Keratinocyte (primary cell): ENCODE measurements around the gene FLII. TPM values are rescaled to one million over a fixed set of nuclear protein-coding genes. Genes with fewer than 3 reads are reported as not detected.
A peak's percentile ranks its signal among the peaks of the same experiment; 100 is the strongest.
"Not testable (repeated sequence)": the region's sequence is repeated elsewhere in the genome, so short reads cannot be mapped to it uniquely, and the experiment has no call there.

Source experiments
- DNase-seq: peaks from one replicate; pipeline ENCODE4 v3.0.0-alpha.2; 2011; ENCODE audit warnings: low read depth, missing footprints, low spot score
- FAIRE-seq: peaks from 2 replicates; lab custom pipeline; 2011; peaks lifted over from hg19 to GRCh38; lab: Jason Lieb, UNC
- H2AFZ ChIP-seq: 2 replicates; pipeline ENCODE4 v1.6.0; 2012; ENCODE audit warnings: low read length, control low read depth, inconsistent platforms; ENCODE audit not compliant: control insufficient read depth
- H3K27ac ChIP-seq: 2 replicates; pipeline ENCODE4 v1.5.1; 2011; ENCODE audit warnings: low read length; ENCODE audit not compliant: control insufficient read depth, insufficient read depth
- H3K27me3 ChIP-seq: 3 replicates; pipeline ENCODE4 v1.6.0; 2011; ENCODE audit warnings: low read length; ENCODE audit not compliant: control insufficient read depth, insufficient read depth; ENCODE audit errors: extremely low read depth
- H3K36me3 ChIP-seq, 2 experiments: 2 replicates in 1 of 2; 3 replicates in 1 of 2; pipeline ENCODE4 v1.5.1; 2011; ENCODE audit warnings: low read length in 2 of 2, mild to moderate bottlenecking in 1 of 2; ENCODE audit not compliant: control insufficient read depth in 2 of 2, insufficient read depth in 2 of 2; ENCODE audit errors: extremely low read depth in 1 of 2
- H3K4me1 ChIP-seq: 3 replicates; pipeline ENCODE4 v1.5.1; 2011; ENCODE audit warnings: low read length; ENCODE audit not compliant: control insufficient read depth, insufficient read depth; ENCODE audit errors: extremely low read depth
- H3K4me2 ChIP-seq: 3 replicates; pipeline ENCODE4 v1.6.0; 2011; ENCODE audit warnings: low read depth, low read length; ENCODE audit not compliant: control insufficient read depth, insufficient read depth; ENCODE audit errors: extremely low read depth
- H3K4me3 ChIP-seq, 3 experiments: fragments of 200-600 bp in 1 of 3; sonication (generic) in 1 of 3; 2 replicates in 2 of 3; 3 replicates in 1 of 3; pipeline ENCODE4 v1.5.1; 2011 to 2016; ENCODE audit warnings: low read length in 3 of 3, mild to moderate bottlenecking in 3 of 3, control low read depth in 2 of 3, inconsistent platforms in 1 of 3, low read depth in 1 of 3, mixed read lengths in 1 of 3, mixed run types in 1 of 3, moderate library complexity in 1 of 3; ENCODE audit not compliant: control insufficient read depth in 2 of 3, insufficient read depth in 2 of 3; ENCODE audit errors: extremely low read depth in 1 of 3
- H3K79me2 ChIP-seq: 2 replicates; pipeline ENCODE4 v1.6.0; 2012; ENCODE audit warnings: low read length; ENCODE audit not compliant: control insufficient read depth, insufficient read depth
- H3K9ac ChIP-seq: 3 replicates; pipeline ENCODE4 v1.6.0; 2011; ENCODE audit warnings: low read length; ENCODE audit not compliant: control insufficient read depth, insufficient read depth; ENCODE audit errors: extremely low read depth
- H3K9me1 ChIP-seq: 3 replicates; pipeline ENCODE4 v1.6.0; 2011; ENCODE audit warnings: low read length; ENCODE audit not compliant: control insufficient read depth, insufficient read depth; ENCODE audit errors: extremely low read depth
- H3K9me3 ChIP-seq: 2 replicates; pipeline ENCODE4 v1.5.1; 2012; ENCODE audit warnings: low read depth, low read length; ENCODE audit not compliant: control insufficient read depth
- H4K20me1 ChIP-seq: 3 replicates; pipeline ENCODE4 v1.6.0; 2011; ENCODE audit warnings: low read length; ENCODE audit not compliant: control insufficient read depth, insufficient read depth; ENCODE audit errors: extremely low read depth
- CTCF ChIP-seq, 3 experiments: IDR thresholded peaks in 1 of 3; conservative IDR thresholded peaks in 1 of 3; optimal IDR thresholded peaks in 1 of 3; 2 replicates in 2 of 3; 3 replicates in 1 of 3; pipeline versions ENCODE3 to v1.5.1; 2011; ENCODE audit warnings: low read length in 3 of 3, mild to moderate bottlenecking in 3 of 3, moderate library complexity in 2 of 3, control low read depth in 1 of 3, inconsistent platforms in 1 of 3; ENCODE audit not compliant: insufficient read depth in 2 of 3; ENCODE audit errors: extremely low read depth in 1 of 3
- EZH2 ChIP-seq: IDR thresholded peaks from one replicate; pipeline ENCODE4 v1.6.1; 2012; ENCODE audit warnings: inconsistent platforms, mild to moderate bottlenecking, low read length, moderate library complexity
- dilution Hi-C: fragments of 300-500 bp; cut with MboI; formaldehyde crosslinking; loops from one replicate; pipeline ENCODE4 v1.7.0; 2020; ENCODE audit warnings: low sequenced_read_pairs; ENCODE audit not compliant: extremely low pct_ligation_motif_present
- polyA plus RNA-seq, 5 experiments: library from polyadenylated mRNA; depleted of rRNA in 3 of 5; stranded (reverse) in 3 of 5; stranded (forward) in 1 of 5; unstranded in 1 of 5; fragments of >200 nt; gene quantifications; 1 replicate in 1 of 5; 2 replicates in 3 of 5; 3 replicates in 1 of 5; pipeline versions ENCODE4 v1.2.1 to v1.2.3, GENCODE V29; 2011 to 2012; ENCODE audit warnings: missing spikeins in 2 of 5, low read depth in 1 of 5, low replicate concordance in 1 of 5

FLII gene
- polyA plus RNA-seq, 1 donor (not counting 4 experiments of a cell fraction or from before 2014, with no cell fraction given) = 376 TPM

- Histone ChIP-seq H3K79me2 (no peaks in the 10 kb centered on the region), H3K9me1 (no peaks in the 10 kb centered on the region), H3K27ac (no peak overlapping the region), H3K27me3 (no peaks in the 10 kb centered on the region), H3K9me3 (no peaks in the 10 kb centered on the region), H3K9ac (no peak overlapping the region), H3K4me3 (no peak overlapping the region), H3K4me2 (no peak overlapping the region), H3K4me1 (no peaks in the 10 kb centered on the region), H3K36me3 (no peaks in the 10 kb centered on the region), H4K20me1 (no peaks in the 10 kb centered on the region), H2AFZ (no peak overlapping the region)
- peak; percentile 51 for FAIRE-seq
- dilution Hi-C loops = no loop called here
- peak; percentile 96 to 98 (median 98) for TF ChIP-seq CTCF (optimal IDR thresholded peaks at IDR 0.05 in 1 of 3, IDR thresholded peaks at IDR 0.05 in 1 of 3, conservative IDR thresholded peaks at IDR 0.05 in 1 of 3; ENCODE audit: extremely low read depth in 1 of 3, insufficient read depth in 2 of 3, low read length in 3 of 3)
- TF ChIP-seq EZH2 = no peak
- peak; percentile 15 for DNase-seq
These were observed 41.0 kb downstream of the FLII start for GRCh38 chr17:18217412-18218015.

- H3K36me3 ChIP-seq, DNase-seq, H3K27ac ChIP-seq, H3K4me3 ChIP-seq, dilution Hi-C loops, H3K27me3 ChIP-seq, H3K4me2 ChIP-seq, H3K4me1 ChIP-seq, FAIRE-seq, H3K9ac ChIP-seq, H2AFZ ChIP-seq, H4K20me1 ChIP-seq, H3K9me3 ChIP-seq, H3K9me1 ChIP-seq, H3K79me2 ChIP-seq: not testable (repeated sequence)
These were observed 41.6 kb downstream of the FLII start for GRCh38 chr17:18216906-18217305.
